HG02610 (cell line): ENCODE measurements around the gene COBL.

Experiments used
- ATAC-seq: cut with Tn5 transposase; IDR thresholded peaks from one replicate; pipeline ENCODE4 v1.9.1; 2021; ENCODE audit warnings: mild to moderate bottlenecking, moderate library complexity; ENCODE audit not compliant: unreplicated experiment

Gene COBL

GRCh38 chr7:51235593-51236313 is 80.9 kb downstream of the COBL start:
- no peak for ATAC-seq

- no peak for ATAC-seq
Observed at GRCh38 chr7:51234609-51235308, 81.8 kb downstream of the COBL start.

GRCh38 chr7:51234139-51234538 is 82.5 kb downstream of the COBL start:
- no peak for ATAC-seq

- ATAC-seq: no peak
Observed at GRCh38 chr7:51233374-51233773, 83.2 kb downstream of the COBL start.

- no peak for ATAC-seq
Observed at GRCh38 chr7:51230723-51231122, 85.9 kb downstream of the COBL start.

GRCh38 chr7:51230324-51230625 is 86.3 kb downstream of the COBL start:
- ATAC-seq: no peak

- ATAC-seq: no peak
Observed at GRCh38 chr7:51229620-51230323, 86.8 kb downstream of the COBL start.

- ATAC-seq: no peak
Observed at GRCh38 chr7:51229106-51229537, 87.5 kb downstream of the COBL start.

GRCh38 chr7:51228386-51228958 is 88.1 kb downstream of the COBL start:
- no peak for ATAC-seq

- ATAC-seq: no peak
Observed at GRCh38 chr7:51227861-51228260, 88.7 kb downstream of the COBL start.

- ATAC-seq: no peak
Observed at GRCh38 chr7:51226916-51227535, 89.6 kb downstream of the COBL start.

GRCh38 chr7:51226063-51226755 is 90.4 kb downstream of the COBL start:
- no peak for ATAC-seq

GRCh38 chr7:51224811-51225595 is 91.6 kb downstream of the COBL start:
- no peak for ATAC-seq

GRCh38 chr7:51223505-51223904 is 93.1 kb downstream of the COBL start:
- no peak for ATAC-seq

GRCh38 chr7:51222916-51223315 is 93.7 kb downstream of the COBL start:
- ATAC-seq: no peak

GRCh38 chr7:51220226-51220625 is 96.4 kb downstream of the COBL start:
- ATAC-seq: no peak

GRCh38 chr7:51219261-51219988 is 97.2 kb downstream of the COBL start:
- ATAC-seq: no peak

- ATAC-seq: no peak
Observed at GRCh38 chr7:51217804-51218203, 98.8 kb downstream of the COBL start.

- ATAC-seq: no peak
Observed at GRCh38 chr7:51214098-51214497, 102.5 kb downstream of the COBL start.
